ENCODE data around the gene FBXO8.

Gene FBXO8

GRCh38 chr4:174207367-174207766, 76.1 kb downstream of the FBXO8 start:
- DNase-seq (ENCODE audit: low spot score): no peak

DNA sequence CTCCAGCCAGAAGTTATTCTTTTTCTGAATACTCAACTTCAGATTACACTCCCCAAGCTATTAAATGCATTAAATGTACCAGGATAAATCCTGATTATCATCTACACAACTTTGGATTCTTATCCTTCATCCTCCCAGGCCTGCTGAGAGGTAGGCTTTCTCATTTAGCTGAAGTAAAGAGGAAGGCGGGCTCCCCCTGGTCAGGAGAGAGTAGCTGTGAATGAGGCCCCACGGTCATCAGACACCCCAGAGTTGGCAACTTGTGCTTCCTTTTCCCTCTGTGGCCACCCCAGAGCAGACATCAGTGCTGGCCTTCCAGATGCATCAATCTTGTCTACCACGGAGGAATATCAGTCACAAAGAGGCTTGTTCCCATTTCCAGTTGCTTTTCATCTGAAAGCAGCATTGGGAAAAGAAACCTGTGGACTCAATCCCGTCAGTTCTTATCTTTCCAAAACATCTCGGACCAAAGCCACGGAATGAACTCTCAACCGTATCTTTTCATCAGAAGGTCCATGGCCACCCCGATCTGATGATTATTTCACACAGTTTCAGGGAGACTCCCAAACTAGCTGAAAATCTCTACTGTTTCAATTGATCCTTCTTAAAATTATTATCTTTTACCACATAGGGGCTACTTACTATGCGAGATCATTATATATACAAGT, 79.2 kb downstream of the FBXO8 start:
- DNase-seq (ENCODE audit: low spot score): no peak

GRCh38 chr4:174201871-174202270, 81.6 kb downstream of the FBXO8 start:
- no peak for DNase-seq (ENCODE audit: low spot score)

GRCh38 chr4:174199735-174200134, 83.7 kb downstream of the FBXO8 start:
- no peak for DNase-seq (ENCODE audit: low spot score)

DNA sequence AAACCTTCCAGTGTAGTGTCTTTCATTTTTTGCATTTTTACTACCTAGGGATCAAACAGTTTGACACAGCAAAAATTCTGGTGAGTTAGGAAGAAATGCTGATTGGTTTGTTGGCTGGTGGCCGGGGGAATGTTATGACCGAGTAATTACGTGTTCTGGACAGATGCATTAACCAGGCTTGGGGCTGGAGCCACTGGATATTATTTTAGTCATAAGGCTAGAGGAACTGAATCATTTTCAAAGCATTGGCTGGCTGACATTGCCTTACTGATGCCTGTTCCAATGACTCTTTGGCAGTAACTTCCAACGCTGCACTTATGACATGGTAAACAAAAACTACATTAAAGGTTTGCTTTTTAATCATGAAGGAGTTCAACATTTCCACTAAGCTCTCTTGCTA, 84.6 kb downstream of the FBXO8 start:
- no peak for DNase-seq (ENCODE audit: low spot score)

- DNase-seq (ENCODE audit: low spot score): no peak
These were observed 85.1 kb downstream of the FBXO8 start for GRCh38 chr4:174198396-174198795.

DNA sequence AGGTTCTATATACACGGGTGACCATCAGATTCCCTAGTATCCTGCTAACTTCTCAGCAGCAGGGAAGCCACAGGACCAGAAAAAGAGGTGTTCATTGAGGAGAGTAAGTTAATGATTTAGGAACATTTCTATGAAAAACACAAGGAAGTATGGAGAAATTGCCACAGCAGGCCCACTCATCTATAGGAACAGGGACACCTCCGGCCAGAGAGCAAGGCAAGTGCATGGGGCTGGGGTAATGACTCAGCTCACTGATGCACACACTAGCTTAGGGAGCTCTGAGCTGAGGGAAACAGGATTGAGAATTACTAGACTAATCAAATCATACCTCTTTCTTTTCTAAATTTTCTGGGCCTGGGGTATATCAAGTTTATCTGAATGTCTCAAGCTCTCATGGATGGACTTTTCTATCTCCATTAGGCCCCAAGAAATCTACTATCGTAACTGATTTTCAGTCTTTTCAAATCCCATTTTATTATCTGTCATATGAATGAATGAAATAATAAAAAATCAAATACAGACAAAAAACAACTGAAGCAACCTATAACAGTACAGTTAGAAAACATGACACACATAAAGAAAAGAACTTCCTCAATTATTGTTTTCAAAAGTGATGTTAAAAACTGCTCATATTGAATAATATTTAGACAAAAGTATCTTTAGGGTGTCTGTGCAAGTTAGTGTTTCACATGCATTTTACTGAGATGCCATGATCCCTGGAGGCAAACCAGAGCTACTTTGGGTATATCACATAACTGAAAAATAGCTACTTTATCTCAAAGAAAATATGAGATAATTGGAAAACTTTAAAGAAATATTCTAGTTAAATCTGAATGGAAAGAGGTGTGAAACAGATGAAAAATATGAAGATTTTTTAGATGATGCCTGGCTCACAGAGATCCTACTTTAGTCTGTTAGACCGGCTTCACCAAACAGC, 89.8 kb downstream of the FBXO8 start:
- DNase-seq (ENCODE audit: low spot score): no peak

GRCh38 chr4:174192943-174193342, 90.5 kb downstream of the FBXO8 start:
- DNase-seq (ENCODE audit: low spot score): no peak

GRCh38 chr4:174190832-174191500, 92.5 kb downstream of the FBXO8 start:
- no peak for DNase-seq (ENCODE audit: low spot score)

- DNase-seq (ENCODE audit: low spot score): no peak
These were observed 94.0 kb downstream of the FBXO8 start for GRCh38 chr4:174189392-174190015.
